ENCODE data around the gene ZFYVE28. TPM values are rescaled to one million over a fixed set of nuclear protein-coding genes. Genes with fewer than 3 reads are reported as not detected.

The ZFYVE28 gene
- total RNA-seq, 1 donor from 2014 or later = 3.6 TPM

GRCh38 chr4:2341911-2342652, 76.4 kb downstream of the ZFYVE28 start:
- Mint-ChIP-seq H3K9me3 (no peaks in the 10 kb centered on the region), H3K27ac (no peak overlapping the region), H3K36me3 (no peaks in the 10 kb centered on the region), H3K4me3 (no peak overlapping the region), H3K27me3 (peaks cover 9% of the 10 kb centered on the region), H3K4me1 (ENCODE audit: unreplicated experiment) (no peaks in the 10 kb centered on the region)
- TF ChIP-seq, protein P1, sequence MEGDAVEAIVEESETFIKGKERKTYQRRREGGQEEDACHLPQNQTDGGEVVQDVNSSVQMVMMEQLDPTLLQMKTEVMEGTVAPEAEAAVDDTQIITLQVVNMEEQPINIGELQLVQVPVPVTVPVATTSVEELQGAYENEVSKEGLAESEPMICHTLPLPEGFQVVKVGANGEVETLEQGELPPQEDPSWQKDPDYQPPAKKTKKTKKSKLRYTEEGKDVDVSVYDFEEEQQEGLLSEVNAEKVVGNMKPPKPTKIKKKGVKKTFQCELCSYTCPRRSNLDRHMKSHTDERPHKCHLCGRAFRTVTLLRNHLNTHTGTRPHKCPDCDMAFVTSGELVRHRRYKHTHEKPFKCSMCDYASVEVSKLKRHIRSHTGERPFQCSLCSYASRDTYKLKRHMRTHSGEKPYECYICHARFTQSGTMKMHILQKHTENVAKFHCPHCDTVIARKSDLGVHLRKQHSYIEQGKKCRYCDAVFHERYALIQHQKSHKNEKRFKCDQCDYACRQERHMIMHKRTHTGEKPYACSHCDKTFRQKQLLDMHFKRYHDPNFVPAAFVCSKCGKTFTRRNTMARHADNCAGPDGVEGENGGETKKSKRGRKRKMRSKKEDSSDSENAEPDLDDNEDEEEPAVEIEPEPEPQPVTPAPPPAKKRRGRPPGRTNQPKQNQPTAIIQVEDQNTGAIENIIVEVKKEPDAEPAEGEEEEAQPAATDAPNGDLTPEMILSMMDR (conservative IDR thresholded peaks at IDR 0.05) = no peak
- DNase-seq (ENCODE audit: extremely low spot score, unreplicated experiment) = peak; percentile 45

DNA sequence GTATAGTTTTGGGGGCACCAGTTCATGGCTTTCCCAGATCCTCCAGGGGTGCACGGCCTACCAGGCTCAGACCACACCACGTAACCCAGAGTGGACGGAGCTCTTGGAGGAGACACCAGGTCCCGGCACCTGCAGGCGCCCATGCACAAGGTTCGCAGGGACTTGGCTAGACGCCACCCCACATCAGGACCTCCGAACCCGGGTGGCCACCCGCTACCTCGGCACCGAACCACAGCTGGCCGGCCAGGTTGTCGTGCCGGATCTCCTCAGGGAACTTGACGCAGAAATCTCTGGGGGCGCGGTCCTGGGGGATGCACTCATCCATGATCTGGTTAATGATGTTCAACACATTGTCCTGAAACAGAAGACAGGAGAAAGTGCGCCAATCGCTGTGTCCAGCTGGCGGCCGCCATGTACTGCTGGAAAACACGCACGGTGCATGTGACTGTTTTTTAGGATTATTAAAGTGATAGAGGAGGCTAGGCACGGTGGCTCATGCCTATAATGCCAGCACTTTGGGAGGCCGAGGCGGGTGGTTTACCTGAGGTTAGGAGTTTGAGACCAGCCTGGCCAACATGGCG, 77.1 kb downstream of the ZFYVE28 start:
- no peaks in the 10 kb centered on the region for H3K9me3 Mint-ChIP-seq
- H3K4me3 Mint-ChIP-seq = no peak overlapping the region
- H3K36me3 Mint-ChIP-seq = no peaks in the 10 kb centered on the region
- no peaks in the 10 kb centered on the region for H3K4me1 Mint-ChIP-seq (ENCODE audit: unreplicated experiment)
- DNase-seq (ENCODE audit: extremely low spot score, unreplicated experiment) = peak; percentile 67
- H3K27ac Mint-ChIP-seq = no peak overlapping the region
- TF ChIP-seq, protein P1 (conservative IDR thresholded peaks at IDR 0.05) = no peak
- H3K27me3 Mint-ChIP-seq = peaks cover 9% of the 10 kb centered on the region

DNA sequence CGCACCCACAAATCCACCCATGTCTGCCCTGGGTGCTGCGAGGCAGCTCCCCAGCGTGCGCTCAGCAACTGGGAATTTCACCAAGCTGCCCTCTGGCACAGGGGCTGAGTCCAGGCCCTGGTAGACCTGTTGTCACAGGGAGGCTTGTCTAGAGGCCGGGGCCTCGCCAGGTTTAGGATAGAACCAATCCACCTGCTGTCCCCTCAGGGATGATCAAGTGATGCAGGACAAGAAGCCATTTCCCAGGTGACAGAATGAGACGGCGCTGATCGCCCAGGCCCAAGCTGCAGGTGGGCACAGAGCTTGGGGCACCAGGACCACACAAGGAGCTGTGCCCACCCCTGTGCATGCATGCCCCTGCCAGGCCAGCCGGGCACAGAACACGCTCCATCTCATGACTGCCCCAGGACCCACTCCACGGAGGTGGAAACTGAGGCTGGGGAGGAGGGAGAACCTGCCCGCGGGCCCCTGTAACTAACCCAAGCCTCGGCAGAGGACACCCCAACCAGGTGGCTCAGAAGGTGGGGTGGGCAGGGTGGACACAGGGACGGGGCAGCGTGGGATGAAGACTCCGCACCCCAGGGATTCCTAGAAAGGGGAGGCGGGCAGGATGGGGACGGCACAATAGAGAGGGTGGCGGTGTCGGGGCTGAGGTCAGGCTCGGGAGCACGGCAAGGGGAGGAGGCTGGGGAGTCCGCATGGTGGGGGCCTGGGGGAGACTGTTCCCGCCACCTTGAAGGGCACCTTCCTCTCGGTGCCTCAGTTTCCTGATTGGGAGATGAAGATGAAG, 78.0 kb downstream of the ZFYVE28 start:
- H3K9me3 Mint-ChIP-seq = no peaks in the 10 kb centered on the region
- no peak for DNase-seq (ENCODE audit: extremely low spot score, unreplicated experiment)
- H3K27ac Mint-ChIP-seq = no peak overlapping the region

GRCh38 chr4:2339458-2340271, 78.8 kb downstream of the ZFYVE28 start:
- H3K36me3 Mint-ChIP-seq = no peaks in the 10 kb centered on the region
- no peak overlapping the region for H3K27ac Mint-ChIP-seq
- TF ChIP-seq, protein P1 (conservative IDR thresholded peaks at IDR 0.05) = no peak
- no peak overlapping the region for H3K4me3 Mint-ChIP-seq
- DNase-seq (ENCODE audit: extremely low spot score, unreplicated experiment) = no peak
- peaks cover 9% of the 10 kb centered on the region for H3K27me3 Mint-ChIP-seq
- H3K4me1 Mint-ChIP-seq (ENCODE audit: unreplicated experiment) = no peaks in the 10 kb centered on the region
- no peaks in the 10 kb centered on the region for H3K9me3 Mint-ChIP-seq

More for the DNA sequence above, 78.0 kb downstream of the ZFYVE28 start:
- no peaks in the 10 kb centered on the region for H3K4me1 Mint-ChIP-seq (ENCODE audit: unreplicated experiment)
- H3K4me3 Mint-ChIP-seq = no peak overlapping the region
- H3K27me3 Mint-ChIP-seq = peaks cover 9% of the 10 kb centered on the region
- TF ChIP-seq, protein P1 (conservative IDR thresholded peaks at IDR 0.05) = no peak
- H3K36me3 Mint-ChIP-seq = no peaks in the 10 kb centered on the region

DNA sequence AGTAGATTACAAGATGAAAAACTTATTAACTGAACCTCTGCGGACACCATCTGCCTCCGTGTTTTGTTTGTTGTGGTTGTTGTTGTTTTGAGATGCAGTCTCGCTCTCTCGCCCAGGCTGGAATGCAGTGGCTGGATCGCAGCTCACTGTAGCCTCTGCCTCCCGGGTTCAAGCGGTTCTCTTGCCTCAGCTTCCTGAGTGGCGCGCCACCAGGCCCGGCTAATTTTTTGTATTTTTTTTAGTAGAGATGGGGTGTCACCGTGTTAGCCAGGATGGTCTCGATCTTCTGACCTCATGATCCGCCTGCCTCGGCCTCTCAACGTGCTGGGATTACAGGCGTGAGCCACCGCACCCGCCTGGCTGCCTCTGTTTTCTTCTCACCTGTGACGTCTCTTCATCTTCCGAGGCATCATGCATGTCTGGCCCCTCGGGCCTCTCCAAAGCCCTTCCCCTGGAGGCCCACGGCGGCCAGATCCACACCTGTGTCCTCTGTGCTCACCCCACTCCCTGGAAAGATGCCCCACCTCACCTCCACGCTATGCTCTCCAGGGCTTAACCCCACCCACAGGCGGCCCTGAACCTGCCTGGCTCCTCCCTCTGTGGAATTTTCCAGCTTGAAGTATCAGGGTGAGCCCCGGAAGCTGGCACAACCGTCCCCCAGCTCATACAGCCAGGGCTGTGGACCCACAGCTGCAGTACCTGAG, 79.5 kb downstream of the ZFYVE28 start:
- DNase-seq (ENCODE audit: extremely low spot score, unreplicated experiment) = no peak
- TF ChIP-seq, protein P1 (conservative IDR thresholded peaks at IDR 0.05) = no peak
- Mint-ChIP-seq H3K27me3 (peaks cover 5% of the 10 kb centered on the region), H3K9me3 (no peaks in the 10 kb centered on the region), H3K4me1 (ENCODE audit: unreplicated experiment) (no peaks in the 10 kb centered on the region), H3K27ac (no peak overlapping the region), H3K4me3 (no peak overlapping the region), H3K36me3 (no peaks in the 10 kb centered on the region)
